K562 (cell line): ENCODE measurements around the gene BHLHE40. TPM values are rescaled to one million over a fixed set of nuclear protein-coding genes. Genes with fewer than 3 reads are reported as not detected.

Experiments
- CTBP1 ChIP-seq: fragments of 450-650 bp; IDR thresholded peaks from 2 replicates; pipeline ENCODE4 v1.6.1; 2016; ENCODE audit warnings: borderline replicate concordance
- DLX4 ChIP-seq: fragments of 250-450 bp; sonication (Bioruptor Pico); IDR thresholded peaks from 2 replicates; pipeline ENCODE4 v1.6.1; 2021; ENCODE audit warnings: mild to moderate bottlenecking
- E2F3 ChIP-seq: fragments of 250-450 bp; sonication (Bioruptor Pico); IDR thresholded peaks from 2 replicates; pipeline ENCODE4 v1.4.0; 2020; ENCODE audit warnings: mild to moderate bottlenecking
- GATAD2B ChIP-seq: fragments of 450-650 bp; IDR thresholded peaks from 2 replicates; pipeline ENCODE4 v1.6.1; 2017; ENCODE audit warnings: mild to moderate bottlenecking, borderline replicate concordance
- GTF2A2 ChIP-seq: IDR thresholded peaks from 2 replicates; pipeline ENCODE4 v1.6.1; 2016; ENCODE audit warnings: mild to moderate bottlenecking, missing genetic modification characterization, missing compliant biosample characterization
- HNRNPL ChIP-seq: fragments of 200-400 bp; formaldehyde crosslinking; IDR thresholded peaks from 2 replicates; pipeline ENCODE4 v1.6.1; 2017; ENCODE audit warnings: low read depth, mild to moderate bottlenecking, low read length
- IFI16 ChIP-seq: fragments of 250-450 bp; sonication (Bioruptor Pico); IDR thresholded peaks from 2 replicates; pipeline ENCODE4 v2.1.2; 2022; ENCODE audit warnings: mild to moderate bottlenecking, inconsistent platforms
- KLF1 ChIP-seq: fragments of 450-650 bp; IDR thresholded peaks from 2 replicates; pipeline ENCODE4 v1.6.1; 2016; ENCODE audit warnings: missing genetic modification characterization, missing compliant biosample characterization
- MYBL2 ChIP-seq, 2 experiments: fragments of 450-650 bp in 1 of 2; sonication (generic) in 1 of 2; formaldehyde crosslinking in 1 of 2; IDR thresholded peaks; 2 replicates each; pipeline versions ENCODE4 v1.6.1 to v1.8.1; 2017 to 2022; ENCODE audit warnings: borderline replicate concordance in 1 of 2, inconsistent platforms in 1 of 2, low read depth in 1 of 2, mild to moderate bottlenecking in 1 of 2, missing genetic modification reagents in 1 of 2, moderate library complexity in 1 of 2
- OTX1 ChIP-seq: fragments of 450-650 bp; formaldehyde crosslinking; IDR thresholded peaks from 2 replicates; pipeline ENCODE4 v1.4.0; 2022; ENCODE audit warnings: mild to moderate bottlenecking
- PCBP2 ChIP-seq: fragments of 200-400 bp; formaldehyde crosslinking; IDR thresholded peaks from 2 replicates; pipeline ENCODE4 v1.6.1; 2018; ENCODE audit warnings: low read length, low read depth, mild to moderate bottlenecking, moderate library complexity; ENCODE audit not compliant: poor library complexity, severe bottlenecking
- POLR2AphosphoS5 ChIP-seq: IDR thresholded peaks from 2 replicates; pipeline ENCODE4 v1.6.1; 2011; ENCODE audit warnings: mild to moderate bottlenecking, low read depth, low read length, moderate library complexity; ENCODE audit not compliant: control insufficient read depth, insufficient read depth
- SUPT5H ChIP-seq: fragments of 450-650 bp; IDR thresholded peaks from 2 replicates; pipeline ENCODE4 v1.6.1; 2016
- VEZF1 ChIP-seq: fragments of 200-800 bp; sonication (Bioruptor generic); IDR thresholded peaks from 2 replicates; pipeline ENCODE4 v1.6.1; 2017; ENCODE audit warnings: missing genetic modification characterization, missing compliant biosample characterization
- ZNF143 ChIP-seq: sonication (generic); formaldehyde crosslinking; IDR thresholded peaks from 2 replicates; pipeline ENCODE4 v1.9.0; 2022; ENCODE audit warnings: mild to moderate bottlenecking, missing genetic modification reagents
- ZNF175 ChIP-seq: fragments of 200-800 bp; sonication (Bioruptor generic); IDR thresholded peaks from 2 replicates; pipeline ENCODE4 v1.6.1; 2016; ENCODE audit warnings: low read depth, mild to moderate bottlenecking, missing genetic modification characterization, missing compliant biosample characterization
- ZNF444 ChIP-seq: fragments of 250-450 bp; sonication (Bioruptor Pico); IDR thresholded peaks from 2 replicates; pipeline ENCODE4 v1.4.0; 2020; ENCODE audit warnings: mild to moderate bottlenecking, moderate library complexity
- ZNF75A ChIP-seq: fragments of 450-650 bp; formaldehyde crosslinking; IDR thresholded peaks from 2 replicates; pipeline ENCODE4 v1.4.0; 2020; ENCODE audit warnings: mild to moderate bottlenecking
- ZNF76 ChIP-seq: fragments of 250-450 bp; sonication (Bioruptor Pico); IDR thresholded peaks from 2 replicates; pipeline ENCODE4 v1.4.0; 2020; ENCODE audit warnings: mild to moderate bottlenecking, moderate library complexity, borderline replicate concordance
- ZSCAN32 ChIP-seq: fragments of 450-650 bp; formaldehyde crosslinking; IDR thresholded peaks from 2 replicates; pipeline ENCODE4 v1.4.0; 2020; ENCODE audit warnings: mild to moderate bottlenecking, moderate library complexity
- polyA plus RNA-seq, 8 experiments: library from polyadenylated mRNA; depleted of rRNA in 4 of 8; stranded (reverse) in 5 of 8; unstranded in 3 of 8; fragments of >200 nt; fragmentation: Nextera tagmentation in 2 of 8; fragmentation: Illumina TruSeq in 1 of 8; extraction: Ambion mirVana in 2 of 8; extraction: Trizol in 1 of 8; gene quantifications; 2 replicates each; pipeline versions ENCODE4 v1.2.1 to v1.2.3, GENCODE V29; 2011 to 2014; ENCODE audit warnings: inconsistent platforms in 1 of 8, missing spikeins in 1 of 8
- total RNA-seq, 7 experiments: library from RNA; depleted of rRNA in 6 of 7; stranded (reverse); fragments of >200 nt in 6 of 7; fragmentation: Illumina TruSeq in 2 of 7; extraction: Trizol in 2 of 7; gene quantifications; 2 replicates each; pipeline versions ENCODE4 v1.2.1 to v1.2.3, GENCODE V29; 2011 to 2021; ENCODE audit warnings: low replicate concordance in 1 of 7
- TF ChIP-seq, protein P1 (sequence below): fragments of 450-650 bp; IDR thresholded peaks from 2 replicates; pipeline ENCODE4 v1.6.1; 2016; ENCODE audit warnings: borderline replicate concordance
- TF ChIP-seq, protein P2 (sequence below): fragments of 200-800 bp; sonication (Bioruptor generic); IDR thresholded peaks from 2 replicates; pipeline ENCODE4 v1.6.1; 2017; ENCODE audit warnings: missing genetic modification characterization, missing compliant biosample characterization

Gene BHLHE40
- total and polyA plus RNA-seq, 9 of the 15 experiments (the other 6 are each of a cell fraction or from before 2014, with no cell fraction given) = 12.0 to 83.9 (median 31.4) TPM

DNA sequence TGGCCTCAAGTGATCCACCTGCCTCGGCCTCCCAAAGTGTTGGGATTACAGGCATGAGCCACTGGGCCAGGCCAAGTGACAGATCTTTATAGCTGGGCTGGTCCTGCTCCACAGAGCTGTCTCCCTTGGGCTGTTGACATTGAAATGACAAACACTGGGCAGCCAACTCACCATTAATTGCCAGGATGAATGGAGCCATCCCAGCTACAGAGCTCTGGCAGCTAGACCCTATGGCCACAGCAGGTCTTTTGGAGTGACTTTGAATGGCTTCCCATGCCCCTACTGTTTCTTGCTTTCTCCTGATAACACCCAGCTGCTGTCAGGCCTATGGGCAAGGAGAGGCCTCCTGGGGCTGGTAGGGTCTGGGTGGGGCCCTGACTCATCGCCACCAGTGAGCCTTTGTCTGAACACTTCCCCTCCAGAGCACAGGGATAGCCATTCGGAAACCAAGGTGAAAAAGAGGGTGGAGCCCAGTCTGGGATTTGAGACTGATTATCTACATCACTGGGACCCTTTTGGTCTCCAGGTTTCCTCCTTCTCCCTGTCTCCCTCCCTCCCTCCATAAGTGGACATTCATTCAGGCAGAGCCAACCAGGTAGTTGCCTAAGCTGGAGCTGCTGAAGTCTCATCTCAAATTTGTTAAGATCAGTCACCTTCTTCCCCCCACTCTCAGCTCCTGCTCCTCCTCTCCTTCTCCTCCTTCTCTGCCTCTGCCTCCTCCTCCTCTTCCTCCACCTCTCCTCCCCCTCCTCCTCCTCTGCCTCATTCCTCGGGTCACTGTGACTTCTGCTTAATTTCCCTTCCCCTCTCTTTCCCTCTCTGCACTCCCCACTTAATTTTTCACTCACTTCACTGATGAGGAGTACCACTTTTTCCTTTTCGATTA, 34.0 kb downstream of the BHLHE40 start (continued):
- TF ChIP-seq VEZF1 (CRISPR knock-in tag) = peak; percentile 44; the same call in 1 of the 2 replicates
- no peak for TF ChIP-seq GATAD2B
- peak; percentile 40; the same call in 1 of the 2 replicates for TF ChIP-seq OTX1 (CRISPR knock-in tag)
- TF ChIP-seq CTBP1 = peak; percentile 91
- no peak for TF ChIP-seq ZNF444
- no peak for TF ChIP-seq DLX4
- no peak for TF ChIP-seq ZSCAN32 (CRISPR knock-in tag)
- TF ChIP-seq POLR2AphosphoS5 = peak; percentile 78
- TF ChIP-seq ZNF76 (CRISPR knock-in tag) = peak; percentile 46; the same call in 1 of the 2 replicates
- TF ChIP-seq KLF1 (tag) = 0 out of 2 replicates have a peak, but pooled peaks have one; percentile 36
- TF ChIP-seq IFI16 = no peak; the same call in 1 of the 2 replicates
- no peak for TF ChIP-seq GTF2A2 (tag)
- peak; percentile 10; the same call in 1 of the 2 replicates for TF ChIP-seq SUPT5H
- TF ChIP-seq, protein P1, sequence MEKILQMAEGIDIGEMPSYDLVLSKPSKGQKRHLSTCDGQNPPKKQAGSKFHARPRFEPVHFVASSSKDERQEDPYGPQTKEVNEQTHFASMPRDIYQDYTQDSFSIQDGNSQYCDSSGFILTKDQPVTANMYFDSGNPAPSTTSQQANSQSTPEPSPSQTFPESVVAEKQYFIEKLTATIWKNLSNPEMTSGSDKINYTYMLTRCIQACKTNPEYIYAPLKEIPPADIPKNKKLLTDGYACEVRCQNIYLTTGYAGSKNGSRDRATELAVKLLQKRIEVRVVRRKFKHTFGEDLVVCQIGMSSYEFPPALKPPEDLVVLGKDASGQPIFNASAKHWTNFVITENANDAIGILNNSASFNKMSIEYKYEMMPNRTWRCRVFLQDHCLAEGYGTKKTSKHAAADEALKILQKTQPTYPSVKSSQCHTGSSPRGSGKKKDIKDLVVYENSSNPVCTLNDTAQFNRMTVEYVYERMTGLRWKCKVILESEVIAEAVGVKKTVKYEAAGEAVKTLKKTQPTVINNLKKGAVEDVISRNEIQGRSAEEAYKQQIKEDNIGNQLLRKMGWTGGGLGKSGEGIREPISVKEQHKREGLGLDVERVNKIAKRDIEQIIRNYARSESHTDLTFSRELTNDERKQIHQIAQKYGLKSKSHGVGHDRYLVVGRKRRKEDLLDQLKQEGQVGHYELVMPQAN = no peak
- TF ChIP-seq PCBP2 = no peak
- peak; percentile 53; the same call in 1 of the 2 replicates for TF ChIP-seq ZNF175 (CRISPR knock-in tag)
- no peak for TF ChIP-seq ZNF143
- TF ChIP-seq, protein P2, sequence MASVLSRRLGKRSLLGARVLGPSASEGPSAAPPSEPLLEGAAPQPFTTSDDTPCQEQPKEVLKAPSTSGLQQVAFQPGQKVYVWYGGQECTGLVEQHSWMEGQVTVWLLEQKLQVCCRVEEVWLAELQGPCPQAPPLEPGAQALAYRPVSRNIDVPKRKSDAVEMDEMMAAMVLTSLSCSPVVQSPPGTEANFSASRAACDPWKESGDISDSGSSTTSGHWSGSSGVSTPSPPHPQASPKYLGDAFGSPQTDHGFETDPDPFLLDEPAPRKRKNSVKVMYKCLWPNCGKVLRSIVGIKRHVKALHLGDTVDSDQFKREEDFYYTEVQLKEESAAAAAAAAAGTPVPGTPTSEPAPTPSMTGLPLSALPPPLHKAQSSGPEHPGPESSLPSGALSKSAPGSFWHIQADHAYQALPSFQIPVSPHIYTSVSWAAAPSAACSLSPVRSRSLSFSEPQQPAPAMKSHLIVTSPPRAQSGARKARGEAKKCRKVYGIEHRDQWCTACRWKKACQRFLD (CRISPR knock-in tag) = peak; percentile 68; the same call in 1 of the 2 replicates
- TF ChIP-seq MYBL2 (IDR thresholded peaks at IDR 0.05; ENCODE audit: low read depth) = no peak
- TF ChIP-seq MYBL2 (CRISPR knock-in tag; IDR thresholded peaks at IDR 0.05; ENCODE audit: borderline replicate concordance) = no peak
- TF ChIP-seq ZNF75A (CRISPR knock-in tag) = no peak
- TF ChIP-seq E2F3 (CRISPR knock-in tag) = 0 out of 2 replicates have a peak, but pooled peaks have one; percentile 8
- TF ChIP-seq HNRNPL = peak; percentile 72; the same call in 1 of the 2 replicates
